HCT116 (cell line): ENCODE results near the gene PPP1R14B. TPM values are rescaled to one million over a fixed set of nuclear protein-coding genes. Genes with fewer than 3 reads are reported as not detected.

Source experiments
- ATAC-seq: fragments of 200-7000 bp; cut with Tn5 transposase; 2 replicates; pipeline ENCODE4 v1.9.1; 2020; ENCODE audit warnings: mild to moderate bottlenecking, moderate library complexity
- BruUV-seq: library from RNA; stranded (reverse); fragments of 400-500 nt; replicated peaks from 2 replicates; lab custom pipeline; 2021; lab: Mats Ljungman, UMichigan
- CTCF ChIA-PET: fragments of 300-600 bp; sonication (Branson Sonifier 250); formaldehyde crosslinking; loops from one replicate; lab custom pipeline; 2021; ENCODE audit warnings: antibody characterized with exemption; lab: Charles Lee
- POLR2A ChIA-PET: fragments of 300-600, 350-600 bp; sonication (Branson Sonifier 250); formaldehyde crosslinking; loops from one replicate; lab custom pipeline; 2021; ENCODE audit warnings: antibody characterized with exemption; lab: Charles Lee
- RAD21 ChIA-PET, 2 experiments: fragments of 300-600 bp; sonication (Branson Sonifier 250); formaldehyde crosslinking; loops; one replicate each; lab custom pipeline; 2023; ENCODE audit warnings: low total read pairs in 2 of 2; ENCODE audit not compliant: uncharacterized antibody in 2 of 2, unreplicated experiment in 2 of 2, low non-redundant PET in 1 of 2; lab: Charles Lee
- DNase-seq: peaks from one replicate; pipeline ENCODE4 v3.0.0-alpha.2; 2010; ENCODE audit warnings: low read depth, low spot score
- H2AFZ ChIP-seq: fragments of 200-600 bp; shearing (Covaris generic), sonication (generic); 2 replicates; pipeline ENCODE4 v1.6.1; 2017; ENCODE audit warnings: low read depth, mixed run types, mixed read lengths, antibody characterized with exemption, low read length; ENCODE audit not compliant: poor library complexity, severe bottlenecking
- H3K27ac ChIP-seq: 2 replicates; pipeline ENCODE4 v1.5.1; 2012; ENCODE audit warnings: low read depth, low read length
- H3K27me3 ChIP-seq: fragments of 200-600 bp; sonication (generic); 2 replicates; pipeline ENCODE4 v1.6.1; 2016; ENCODE audit warnings: mixed run types, low read length, mixed read lengths; ENCODE audit not compliant: insufficient read depth
- H3K36me3 ChIP-seq, 2 experiments: fragments of 200-500 bp in 1 of 2; fragments of 200-600 bp in 1 of 2; sonication (Bioruptor generic) in 1 of 2; sonication (generic) in 1 of 2; 2 replicates each; pipeline versions ENCODE4 v1.5.1 to v1.6.1; 2014 to 2016; ENCODE audit warnings: low read length in 2 of 2, inconsistent platforms in 1 of 2, mixed read lengths in 1 of 2, mixed run types in 1 of 2; ENCODE audit not compliant: insufficient read depth in 2 of 2, control insufficient read depth in 1 of 2
- H3K4me1 ChIP-seq, 2 experiments: fragments of 200-600 bp in 1 of 2; sonication (generic) in 1 of 2; 2 replicates each; pipeline versions ENCODE4 v1.5.1 to v1.6.1; 2012 to 2017; ENCODE audit warnings: low read length in 2 of 2, inconsistent platforms in 1 of 2, mild to moderate bottlenecking in 1 of 2, mixed read lengths in 1 of 2, mixed run types in 1 of 2, moderate library complexity in 1 of 2; ENCODE audit not compliant: insufficient read depth in 2 of 2, control insufficient read depth in 1 of 2
- H3K4me2 ChIP-seq: fragments of 200-600 bp; sonication (generic); 2 replicates; pipeline ENCODE4 v1.6.1; 2017; ENCODE audit warnings: mixed run types, low read length, mixed read lengths
- H3K4me3 ChIP-seq, 2 experiments: fragments of 200-600 bp in 1 of 2; sonication (generic) in 1 of 2; replicated peaks in 1 of 2; 2 replicates each; pipeline ENCODE4 v1.5.1; 2011 to 2016; ENCODE audit warnings: low read length in 2 of 2, control low read depth in 1 of 2, low read depth in 1 of 2, mild to moderate bottlenecking in 1 of 2, mixed read lengths in 1 of 2, mixed run types in 1 of 2
- H3K79me2 ChIP-seq: fragments of 200-600 bp; sonication (generic); 2 replicates; pipeline ENCODE4 v1.6.1; 2017; ENCODE audit warnings: mild to moderate bottlenecking, mixed run types, low read length, moderate library complexity, mixed read lengths; ENCODE audit not compliant: insufficient read depth
- H3K9ac ChIP-seq: fragments of 200-600 bp; sonication (generic); 2 replicates; pipeline ENCODE4 v1.6.1; 2016; ENCODE audit warnings: low read length, mixed read lengths
- H3K9me2 ChIP-seq: fragments of 200-600 bp; sonication (generic), shearing (Covaris generic); 2 replicates; pipeline ENCODE4 v1.6.1; 2017; ENCODE audit warnings: mixed run types, mild to moderate bottlenecking, moderate library complexity; ENCODE audit not compliant: insufficient read depth
- H3K9me3 ChIP-seq, 2 experiments: fragments of 200-500 bp in 1 of 2; fragments of 200-600 bp in 1 of 2; sonication (Bioruptor generic) in 1 of 2; sonication (generic) in 1 of 2; 2 replicates each; pipeline ENCODE4 v1.6.1; 2014 to 2017; ENCODE audit warnings: low read length in 2 of 2, mixed read lengths in 2 of 2, inconsistent platforms in 1 of 2, low read depth in 1 of 2, mild to moderate bottlenecking in 1 of 2, mixed run types in 1 of 2, moderate library complexity in 1 of 2; ENCODE audit not compliant: control insufficient read depth in 1 of 2, insufficient read depth in 1 of 2
- H4K20me1 ChIP-seq: fragments of 200-600 bp; sonication (generic), shearing (Covaris generic); 2 replicates; pipeline ENCODE4 v1.6.1; 2017; ENCODE audit warnings: mixed run types, mild to moderate bottlenecking, moderate library complexity; ENCODE audit not compliant: insufficient read depth
- CBX3 ChIP-seq: IDR thresholded peaks from 2 replicates; pipeline ENCODE4 v1.6.1; 2012; ENCODE audit warnings: low read depth
- ELF1 ChIP-seq: IDR thresholded peaks from 2 replicates; pipeline ENCODE4 v1.6.1; 2012; ENCODE audit warnings: low read depth, borderline replicate concordance
- FOSL1 ChIP-seq: IDR thresholded peaks from 2 replicates; pipeline ENCODE4 v1.6.1; 2012; ENCODE audit warnings: low read depth
- POLR2AphosphoS5 ChIP-seq: IDR thresholded peaks from 2 replicates; pipeline ENCODE4 v1.6.1; 2011; ENCODE audit warnings: mild to moderate bottlenecking, low read depth, low read length, moderate library complexity
- RAD21 ChIP-seq: IDR thresholded peaks from 2 replicates; pipeline ENCODE4 v1.6.1; 2012; ENCODE audit warnings: low read depth, mild to moderate bottlenecking
- REST ChIP-seq: IDR thresholded peaks from 2 replicates; pipeline ENCODE4 v1.6.1; 2012; ENCODE audit warnings: low read depth
- SIN3A ChIP-seq: IDR thresholded peaks from 2 replicates; pipeline ENCODE4 v1.6.1; 2012; ENCODE audit warnings: low read depth
- SP1 ChIP-seq: IDR thresholded peaks from 2 replicates; pipeline ENCODE4 v1.6.1; 2012; ENCODE audit warnings: low read depth
- TCF7L2 ChIP-seq: IDR thresholded peaks from 2 replicates; pipeline ENCODE4 v1.7.0; 2011; ENCODE audit warnings: borderline replicate concordance, inconsistent platforms; ENCODE audit not compliant: insufficient read depth, insufficient read length; ENCODE audit errors: extremely low read depth
- YY1 ChIP-seq: IDR thresholded peaks from 2 replicates; pipeline ENCODE4 v1.6.1; 2011; ENCODE audit warnings: low read length, low read depth, moderate library complexity, mild to moderate bottlenecking; ENCODE audit not compliant: insufficient replicate concordance; ENCODE audit errors: extremely low read depth
- ZFX ChIP-seq: fragments of 450-650 bp; IDR thresholded peaks from 2 replicates; pipeline ENCODE4 v1.6.1; 2017
- ZNF274 ChIP-seq: fragments of 200-500 bp; sonication (Bioruptor generic); IDR thresholded peaks from 2 replicates; pipeline ENCODE4 v1.6.1; 2014; ENCODE audit warnings: mild to moderate bottlenecking, low read depth, low read length, inconsistent platforms
- intact Hi-C: fragments of 100-400 bp; cut with micrococcal nuclease; formaldehyde crosslinking; loops from 2 replicates; pipeline ENCODE4 v1.10.0; 2022
- total RNA-seq: library from RNA; stranded (reverse); gene quantifications from one replicate; pipeline ENCODE4 v1.2.1, GENCODE V29; 2021; ENCODE audit not compliant: unreplicated experiment

PPP1R14B gene
- total RNA-seq, 1 experiment from 2014 or later = 332 TPM

GRCh38 chr11:64226507-64227051 is 20.2 kb downstream of the PPP1R14B start:
- H3K27ac ChIP-seq = peak overlapping the region; percentile 95

GRCh38 chr11:64225608-64226506 is 20.9 kb downstream of the PPP1R14B start, which contains the start of the genes NUDT22 and TRPT1:
TSS of gene NUDT22 (plus strand) at chr11:64226274. CDS start at chr11:64226653, 379 bp downstream.
TSS of gene TRPT1 (minus strand) at chr11:64226186. CDS start at chr11:64225860, 326 bp downstream.
- peaks cover 0 to 6% of the 10 kb centered on the region in 2 experiments; a peak in 1 of 4 replicates for H3K36me3 ChIP-seq
- H3K79me2 ChIP-seq = peaks cover 19% of the 10 kb centered on the region; the same call in 1 of the 2 replicates
- H3K4me1 ChIP-seq = peaks cover 17 to 36% of the 10 kb centered on the region in 2 experiments
- no peaks in the 10 kb centered on the region for H3K9me3 ChIP-seq
- CTCF ChIA-PET = interaction anchor here (1.0 to 2.0 kb wide), 5 partner anchors 22 to 106 kb away, joined by 3 to 8 read pairs (median 3); partner anchors contain the start of gene PLCB3
- no peak within 1 kb of the TSS for H2AFZ ChIP-seq
- peak within 1 kb of the TSS; percentile 96 for H3K9ac ChIP-seq
- no peaks in the 10 kb centered on the region for H3K9me2 ChIP-seq
- H3K4me2 ChIP-seq = peak within 1 kb of the TSS; percentile 100
- peak within 1 kb of the TSS; percentile 95 for H3K27ac ChIP-seq
- intact Hi-C loops = no loop called here
- BruUV-seq = TSS peak; percentile 64
- RAD21 ChIA-PET = interaction anchor here (0.9 to 1.1 kb wide), 3 partner anchors 22 to 44 kb away, joined by 3 read pairs; partner anchors contain the start of gene STIP1 (in 1 of the 2)
- peak within 1 kb of the TSS; percentile 82 to 90 for H3K4me3 ChIP-seq
- H4K20me1 ChIP-seq = no peaks in the 10 kb centered on the region
- no peak for TF ChIP-seq TCF7L2
- TF ChIP-seq SP1 = no peak
- peak; percentile 61 for TF ChIP-seq YY1
- TF ChIP-seq RAD21 = no peak
- TF ChIP-seq ZNF274 = no peak
- TF ChIP-seq ELF1 = no peak
- TF ChIP-seq POLR2AphosphoS5 = peak; percentile 91
- TF ChIP-seq SIN3A = no peak
- TF ChIP-seq CBX3 = no peak
- no peak for TF ChIP-seq ZFX
- no peak for TF ChIP-seq REST
- H3K27me3 ChIP-seq = no peaks in the 10 kb centered on the region
- POLR2A ChIA-PET = interaction anchor here (1.2 to 1.5 kb wide), 3 partner anchors 15 to 58 kb away, joined by 4 to 6 read pairs (median 5); partner anchors contain the start of gene FKBP2
- ATAC-seq = peak; percentile 78
- DNase-seq = no peak

More at GRCh38 chr11:64226507-64227051, 20.2 kb downstream of the PPP1R14B start:
- peaks cover 19% of the 10 kb centered on the region; the same call in 1 of the 2 replicates for H3K79me2 ChIP-seq
- peak overlapping the region; percentile 96 for H3K9ac ChIP-seq
- ChIA-PET RAD21 (interaction anchor here in 1 of 2 experiments (0.9 to 1.0 kb wide), 2 partner anchors 41 to 43 kb away, joined by 3 read pairs; partner anchors contain the start of gene STIP1), CTCF (interaction anchor here (1.0 to 2.0 kb wide), 5 partner anchors 22 to 105 kb away, joined by 3 to 8 read pairs (median 3); partner anchors contain the start of gene PLCB3)
- no peaks in the 10 kb centered on the region for H4K20me1 ChIP-seq
- no peaks in the 10 kb centered on the region for H3K9me2 ChIP-seq
- H3K36me3 ChIP-seq = peaks cover 0 to 4% of the 10 kb centered on the region in 2 experiments; a peak in 1 of 4 replicates
- peak overlapping the region; percentile 100 for H3K4me2 ChIP-seq
- peak; percentile 60 for TF ChIP-seq ZFX
- TF ChIP-seq FOSL1 = no peak
- TF ChIP-seq, all 23 proteins: peak for 1
- DNase-seq = no peak
- POLR2A ChIA-PET = interaction anchor here (0.9 to 1.5 kb wide), 5 partner anchors 15 to 91 kb away, joined by 3 to 6 read pairs (median 4); partner anchors contain the start of genes FKBP2 and PRDX5
- BruUV-seq = TSS peak; percentile 76
- Histone ChIP-seq H3K4me3 (peak overlapping the region; percentile 82 to 90), H3K27me3 (no peaks in the 10 kb centered on the region), H2AFZ (no peak overlapping the region), H3K4me1 (peaks cover 20 to 44% of the 10 kb centered on the region in 2 experiments), H3K9me3 (no peaks in the 10 kb centered on the region)
- peak; percentile 45 for ATAC-seq
- intact Hi-C loops = no loop called here
